CD4-positive, alpha-beta T cell (primary cell): ENCODE data around the gene MAPRE2. TPM values are rescaled to one million over a fixed set of nuclear protein-coding genes. Genes with fewer than 3 reads are reported as not detected.
A peak's percentile ranks its signal among the peaks of the same experiment; 100 is the strongest.

Experiments
- ATAC-seq: fragments of 200-7000 bp; cut with Tn5 transposase; one replicate; pipeline ENCODE4 v1.10.0; 2022; ENCODE audit warnings: mild to moderate bottlenecking; ENCODE audit not compliant: poor library complexity
- CTCF ChIA-PET: fragments of 350-600 bp; sonication (Branson Sonifier 250); formaldehyde crosslinking; loops from one replicate; lab custom pipeline; 2021; ENCODE audit warnings: antibody characterized with exemption, inconsistent platforms; lab: Charles Lee
- POLR2A ChIA-PET: fragments of 350-600 bp; sonication (Branson Sonifier 250); formaldehyde crosslinking; loops from one replicate; lab custom pipeline; 2021; ENCODE audit warnings: antibody characterized with exemption, inconsistent platforms; lab: Charles Lee
- DNase-seq, 14 experiments: peaks; one replicate each; pipeline ENCODE4 v3.0.0-alpha.2; 2013 to 2020; ENCODE audit warnings: mixed read lengths in 2 of 14
- H3K27ac ChIP-seq, 2 donors: one replicate each; pipeline versions ENCODE4 v1.5.1 to v1.7.0; 2013; ENCODE audit warnings: low read length in 2 of 2, low read depth in 1 of 2, mild to moderate bottlenecking in 1 of 2
- H3K27me3 ChIP-seq, 2 experiments: 1 replicate in 1 of 2; 2 replicates in 1 of 2; pipeline versions ENCODE4 v1.6.1 to v1.7.0; 2013; ENCODE audit warnings: low read length in 2 of 2, control low read depth in 1 of 2, mild to moderate bottlenecking in 1 of 2, moderate library complexity in 1 of 2; ENCODE audit not compliant: insufficient read depth in 2 of 2, control insufficient read depth in 1 of 2
- H3K36me3 ChIP-seq: one replicate; pipeline ENCODE4 v1.6.1; 2013; ENCODE audit warnings: low read length, control low read depth; ENCODE audit not compliant: insufficient read depth
- H3K4me1 ChIP-seq: one replicate; pipeline ENCODE4 v1.6.1; 2013; ENCODE audit warnings: low read length, control low read depth; ENCODE audit not compliant: insufficient read depth
- H3K4me3 ChIP-seq: one replicate; pipeline ENCODE4 v1.5.1; 2013; ENCODE audit warnings: mild to moderate bottlenecking, low read length, moderate library complexity
- H3K9me3 ChIP-seq, 2 experiments: 1 replicate in 1 of 2; 2 replicates in 1 of 2; pipeline versions ENCODE4 v1.6.1 to v1.7.0; 2013; ENCODE audit warnings: low read length in 2 of 2, mild to moderate bottlenecking in 2 of 2, control low read depth in 1 of 2, moderate library complexity in 1 of 2; ENCODE audit not compliant: control insufficient read depth in 1 of 2, insufficient read depth in 1 of 2
- H3K27ac Mint-ChIP-seq: one replicate; pipeline ENCODE4 v1.8.0; 2020; ENCODE audit warnings: mixed read lengths
- H3K27me3 Mint-ChIP-seq: one replicate; pipeline ENCODE4 v1.8.0; 2021; ENCODE audit warnings: mixed read lengths
- H3K36me3 Mint-ChIP-seq: one replicate; pipeline ENCODE4 v1.8.0; 2021; ENCODE audit warnings: low read depth, mixed read lengths
- H3K4me1 Mint-ChIP-seq: one replicate; pipeline ENCODE4 v1.8.0; 2021; ENCODE audit warnings: low read depth, mixed read lengths
- H3K4me3 Mint-ChIP-seq: one replicate; pipeline ENCODE4 v1.8.0; 2020; ENCODE audit warnings: mild to moderate bottlenecking, mixed read lengths
- H3K9me3 Mint-ChIP-seq: one replicate; pipeline ENCODE4 v1.8.0; 2020; ENCODE audit warnings: mixed read lengths
- CTCF ChIP-seq: fragments of 200-600 bp; IDR thresholded peaks from one replicate; pipeline ENCODE4 v1.8.0; 2022; ENCODE audit warnings: antibody characterized with exemption, mild to moderate bottlenecking
- intact Hi-C, 2 experiments: fragments of 100-400 bp; cut with DNase I in 1 of 2; cut with micrococcal nuclease in 1 of 2; formaldehyde crosslinking; loops; one replicate each; pipeline versions ENCODE4 v1.15.1 to v1.9.0; 2023 to 2025; cut with DNase I, micrococcal nuclease
- total RNA-seq, 174 experiments: library from RNA in 2 of 174; stranded (reverse) in 2 of 174; gene quantifications; one replicate each; pipeline ENCODE4 v1.2.3 and lab custom pipeline; 2021 to 2026

Gene MAPRE2
- total RNA-seq, 2 experiments from 2014 or later: 108 to 112 TPM

DNA sequence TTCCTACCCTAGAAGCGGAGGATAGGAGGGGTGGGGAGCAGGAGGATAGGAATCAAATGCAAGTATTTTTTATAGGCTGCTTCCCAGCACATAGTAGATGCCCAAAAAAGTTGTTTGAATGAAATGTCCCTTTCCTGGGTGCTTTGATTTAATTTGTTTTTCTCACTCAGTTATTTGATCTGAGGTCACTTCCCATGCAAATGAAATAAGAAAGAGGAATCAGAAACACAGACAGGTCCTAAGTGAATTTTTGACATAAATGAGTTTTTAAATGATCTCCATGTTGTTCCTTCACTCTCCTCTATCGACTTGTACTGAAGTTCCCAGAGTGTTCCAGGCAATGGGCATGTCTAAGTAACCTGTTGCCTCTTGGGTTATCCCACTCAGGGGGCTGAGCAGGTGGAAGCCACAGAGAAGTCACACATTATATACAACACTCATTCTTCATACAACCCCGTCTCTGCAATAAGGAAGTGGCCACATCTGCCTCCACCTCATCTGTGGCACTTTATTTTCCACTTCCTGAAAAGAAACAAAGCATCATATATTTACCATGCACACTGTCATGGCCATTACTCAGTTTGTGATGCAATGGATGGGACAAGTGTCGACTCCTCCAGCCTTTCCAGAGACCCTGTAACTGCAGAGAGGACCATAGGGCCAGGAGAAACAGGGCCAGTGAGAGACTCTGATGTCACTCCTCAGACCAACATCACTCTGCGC lies 117.7 kb downstream of the MAPRE2 start:
- intact Hi-C loops: no loop called here
- no peak for TF ChIP-seq CTCF
- Mint-ChIP-seq H3K36me3 (no peaks in the 10 kb centered on the region), H3K4me1 (peaks cover 19% of the 10 kb centered on the region), H3K27ac (no peak overlapping the region), H3K9me3 (no peaks in the 10 kb centered on the region), H3K27me3 (no peaks in the 10 kb centered on the region), H3K4me3 (no peak overlapping the region)
- DNase-seq (peak in 3 of 14 experiments; percentile 31 to 52 (median 48)), ATAC-seq (peak; percentile 49)
- no peak overlapping the region for H3K4me3 ChIP-seq
- H3K9me3 ChIP-seq: no peaks in the 10 kb centered on the region
- H3K36me3 ChIP-seq: no peaks in the 10 kb centered on the region
- CTCF ChIA-PET: interaction anchor here (0.6 to 1.3 kb wide), 2 partner anchors 8 to 13 kb away, joined by 4 read pairs; no protein-coding TSS in a partner anchor
- no peaks in the 10 kb centered on the region for H3K27me3 ChIP-seq
- no peak overlapping the region for H3K27ac ChIP-seq
- POLR2A ChIA-PET: no interaction called here
- peaks cover 9% of the 10 kb centered on the region for H3K4me1 ChIP-seq

DNA sequence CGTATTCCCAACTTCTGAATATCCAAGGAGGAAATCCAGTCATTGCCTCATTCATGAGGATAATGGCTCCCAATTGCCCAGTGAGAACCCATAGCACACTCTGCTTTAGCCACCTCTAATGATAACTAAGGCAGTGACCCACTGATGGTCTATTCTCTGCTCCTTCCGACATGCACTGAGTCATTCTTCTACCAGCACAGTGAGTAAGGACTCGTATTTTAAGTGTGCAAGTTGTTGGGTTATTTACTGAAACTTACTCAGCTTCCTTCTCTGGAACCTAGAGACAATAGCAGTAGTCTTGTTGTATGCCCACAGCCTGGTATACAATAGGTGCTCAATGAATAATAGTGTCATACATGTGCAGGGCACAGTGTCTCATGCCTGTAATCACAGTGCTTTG lies 118.6 kb downstream of the MAPRE2 start:
- intact Hi-C loops: no loop called here
- DNase-seq: no peak
- peaks cover 11% of the 10 kb centered on the region for H3K4me1 Mint-ChIP-seq
- Histone ChIP-seq H3K4me1 (peaks cover 4% of the 10 kb centered on the region), H3K9me3 (no peaks in the 10 kb centered on the region), H3K27ac (no peak overlapping the region), H3K4me3 (no peak overlapping the region), H3K36me3 (no peaks in the 10 kb centered on the region), H3K27me3 (no peaks in the 10 kb centered on the region)
- POLR2A ChIA-PET: no interaction called here
- no peak overlapping the region for H3K4me3 Mint-ChIP-seq
- CTCF ChIA-PET: interaction anchor here (0.7 kb wide), 1 partner anchor 14 kb away, joined by 3 read pairs; no protein-coding TSS in a partner anchor
- no peaks in the 10 kb centered on the region for H3K9me3 Mint-ChIP-seq
- no peak for ATAC-seq
- no peak overlapping the region for H3K27ac Mint-ChIP-seq
- no peak for TF ChIP-seq CTCF
- no peaks in the 10 kb centered on the region for H3K27me3 Mint-ChIP-seq
- H3K36me3 Mint-ChIP-seq: no peaks in the 10 kb centered on the region

GRCh38 chr18:35161485-35161884 lies 120.3 kb downstream of the MAPRE2 start:
- no peak for TF ChIP-seq CTCF
- H3K4me3 ChIP-seq: no peak overlapping the region
- H3K36me3 ChIP-seq: no peaks in the 10 kb centered on the region
- no peaks in the 10 kb centered on the region for H3K9me3 Mint-ChIP-seq
- peaks cover 4% of the 10 kb centered on the region for H3K4me1 ChIP-seq
- ATAC-seq (no peak), DNase-seq (no peak)
- no peaks in the 10 kb centered on the region for H3K27me3 Mint-ChIP-seq
- no peak overlapping the region for H3K27ac ChIP-seq
- no peaks in the 10 kb centered on the region for H3K9me3 ChIP-seq
- no peaks in the 10 kb centered on the region for H3K27me3 ChIP-seq
- peaks cover 11% of the 10 kb centered on the region for H3K4me1 Mint-ChIP-seq
- intact Hi-C loops: no loop called here
- H3K36me3 Mint-ChIP-seq: no peaks in the 10 kb centered on the region
- ChIA-PET CTCF (no interaction called here), POLR2A (no interaction called here)
- no peak overlapping the region for H3K27ac Mint-ChIP-seq
- no peak overlapping the region for H3K4me3 Mint-ChIP-seq
